A549 treated with Mapracorat at 1 μM for 4 hours (cell line): Measurements from ENCODE around the gene ALOX15B. TPM values are rescaled to one million over a fixed set of nuclear protein-coding genes. Genes with fewer than 3 reads are reported as not detected.

Experiments
- total RNA-seq: library from RNA; stranded (reverse); fragments of 200-300 nt; extraction: Qiagen RNA extraction; gene quantifications from 5 replicates; pipeline ENCODE4 v1.2.3, GENCODE V29; 2022

ALOX15B gene
- total RNA-seq, result 0.09 to 0.20 TPM (median 0.18 TPM) in 5 replicates

DNA sequence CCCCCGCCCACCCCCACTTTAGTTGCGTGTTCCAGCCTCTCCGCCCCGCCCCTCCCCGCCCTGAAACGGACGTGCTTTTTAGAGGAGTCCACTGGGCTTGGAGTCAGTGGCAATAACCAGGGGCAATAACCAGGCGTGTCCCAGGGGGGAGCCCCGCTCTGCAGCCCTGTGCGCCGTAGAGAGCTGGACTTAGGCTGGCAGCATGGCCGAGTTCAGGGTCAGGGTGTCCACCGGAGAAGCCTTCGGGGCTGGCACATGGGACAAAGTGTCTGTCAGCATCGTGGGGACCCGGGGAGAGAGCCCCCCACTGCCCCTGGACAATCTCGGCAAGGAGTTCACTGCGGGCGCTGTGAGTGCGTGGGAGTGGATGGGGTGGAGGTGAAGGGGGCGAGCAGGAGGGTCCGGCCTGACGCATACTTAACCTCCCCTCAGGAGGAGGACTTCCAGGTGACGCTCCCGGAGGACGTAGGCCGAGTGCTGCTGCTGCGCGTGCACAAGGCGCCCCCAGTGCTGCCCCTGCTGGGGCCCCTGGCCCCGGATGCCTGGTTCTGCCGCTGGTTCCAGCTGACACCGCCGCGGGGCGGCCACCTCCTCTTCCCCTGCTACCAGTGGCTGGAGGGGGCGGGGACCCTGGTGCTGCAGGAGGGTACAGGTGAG lies at the start of gene ALOX15B:
TSS of gene ALOX15B (plus strand) at position 106 of the 657 bp plus-strand sequence. CDS start at position 203, 97 bp downstream.

GRCh38 chr17:8001976-8002720 lies 36.7 kb upstream of the ALOX15B start, which contains the start of gene GUCY2D:
Gene GUCY2D, plus strand, starts transcription at chr17:8002615. Its CDS starts 433 bp downstream, at chr17:8003048.

GRCh38 chr17:8087075-8087951 lies 48.5 kb downstream of the ALOX15B start, which contains the start of gene ALOX12B:
Gene ALOX12B, minus strand, starts transcription at chr17:8087716. Its CDS starts 274 bp downstream, at chr17:8087442.

Other genes starting within 250 kb of the ALOX15B start
- 12.6 to 18.3 TPM (median 15.3 TPM) in 5 replicates for gene KDM6B, start 204.8 kb upstream of the ALOX15B start, total RNA-seq
- 0.33 to 1.1 TPM (median 0.63 TPM) in 5 replicates for gene TMEM88, start 184.0 kb upstream of the ALOX15B start, total RNA-seq
- 189 to 232 TPM (median 231 TPM) in 5 replicates for gene NAA38, start 181.5 kb upstream of the ALOX15B start, total RNA-seq
- 19.3 to 20.9 TPM (median 19.8 TPM) in 5 replicates for gene CYB5D1, start 181.1 kb upstream of the ALOX15B start, total RNA-seq
- 58.9 to 64.5 TPM (median 61.3 TPM) in 5 replicates for gene CHD3, start 150.3 kb upstream of the ALOX15B start, total RNA-seq
- gene RNF227, start 122.8 kb upstream of the ALOX15B start, total RNA-seq, result 0.98 to 2.0 TPM (median 1.2 TPM) in 5 replicates
- gene KCNAB3, start 109.2 kb upstream of the ALOX15B start, total RNA-seq, result 1.7 to 3.9 TPM (median 2.6 TPM) in 5 replicates
- 294 to 356 TPM (median 306 TPM) in 5 replicates for gene TRAPPC1, start 107.1 kb upstream of the ALOX15B start, total RNA-seq
- 37.3 to 47.1 TPM (median 40.3 TPM) in 5 replicates for gene CNTROB, start 106.9 kb upstream of the ALOX15B start, total RNA-seq
- 0.05 to 0.39 TPM (median 0.36 TPM) in 4 of 5 replicates, not detected in the other for gene GUCY2D, start 36.4 kb upstream of the ALOX15B start, total RNA-seq
- gene ALOX12B, start 48.7 kb downstream of the ALOX15B start, total RNA-seq, result 1.1 to 2.3 TPM (median 1.8 TPM) in 5 replicates
- 6.5 to 9.5 TPM (median 6.9 TPM) in 5 replicates for gene ALOXE3, start 79.5 kb downstream of the ALOX15B start, total RNA-seq
- gene HES7, start 85.0 kb downstream of the ALOX15B start, total RNA-seq, result 1.8 to 6.1 TPM (median 5.3 TPM) in 5 replicates
- 51.7 to 60.6 TPM (median 55.9 TPM) in 5 replicates for gene PER1, start 113.3 kb downstream of the ALOX15B start, total RNA-seq
- 26.5 to 31.9 TPM (median 31.1 TPM) in 5 replicates for gene VAMP2, start 123.9 kb downstream of the ALOX15B start, total RNA-seq
- 18.8 to 22.9 TPM (median 20.7 TPM) in 5 replicates for gene TMEM107, start 137.3 kb downstream of the ALOX15B start, total RNA-seq
- gene BORCS6, start 151.1 kb downstream of the ALOX15B start, total RNA-seq, result 4.8 to 8.8 TPM (median 8.2 TPM) in 5 replicates
- gene AURKB, start 171.5 kb downstream of the ALOX15B start, total RNA-seq, result 142 to 164 TPM (median 153 TPM) in 5 replicates
- gene CTC1, start 209.0 kb downstream of the ALOX15B start, total RNA-seq, result 13.7 to 20.1 TPM (median 16.4 TPM) in 5 replicates
- gene PFAS, start 210.2 kb downstream of the ALOX15B start, total RNA-seq, result 39.8 to 50.2 TPM (median 45.6 TPM) in 5 replicates
- gene RANGRF, start 249.6 kb downstream of the ALOX15B start, total RNA-seq, result 35.4 to 45.9 TPM (median 43.4 TPM) in 5 replicates